A673 (cell line): ENCODE data around the gene DENND11. TPM values are rescaled to one million over a fixed set of nuclear protein-coding genes. Genes with fewer than 3 reads are reported as not detected.

ENCODE experiments used
- BruUV-seq: library from RNA; stranded (reverse); fragments of 400-500 nt; replicated peaks from 2 replicates; lab custom pipeline; 2021; lab: Mats Ljungman, UMichigan
- CTCF ChIA-PET: fragments of 300-600 bp; sonication (Branson Sonifier 250); formaldehyde crosslinking; loops from one replicate; lab custom pipeline; 2022; ENCODE audit warnings: antibody characterized with exemption; lab: Charles Lee
- POLR2A ChIA-PET: fragments of 300-600 bp; sonication (Branson Sonifier 250); formaldehyde crosslinking; loops from one replicate; lab custom pipeline; 2022; ENCODE audit warnings: antibody characterized with exemption; ENCODE audit not compliant: low non-redundant PET; lab: Charles Lee
- DNase-seq: peaks from one replicate; pipeline ENCODE4 v3.0.0-alpha.2; 2015; ENCODE audit warnings: low spot score
- H3K27ac ChIP-seq: fragments of 200-600 bp; sonication (generic); 2 replicates; pipeline ENCODE4 v1.5.1; 2016; ENCODE audit warnings: mixed run types, low read depth, mild to moderate bottlenecking, mixed read lengths, antibody characterized with exemption, low read length; ENCODE audit not compliant: poor library complexity, severe bottlenecking
- H3K27me3 ChIP-seq: fragments of 200-600 bp; sonication (generic); replicated peaks from 2 replicates; pipeline ENCODE4 v1.6.1; 2017; ENCODE audit warnings: mixed run types, low read depth, mild to moderate bottlenecking, mixed read lengths, antibody characterized with exemption, low read length; ENCODE audit not compliant: insufficient read depth, poor library complexity
- H3K36me3 ChIP-seq: fragments of 200-600 bp; sonication (generic); 2 replicates; pipeline ENCODE4 v1.6.1; 2016; ENCODE audit warnings: mixed run types, mild to moderate bottlenecking, mixed read lengths, antibody characterized with exemption, low read length; ENCODE audit not compliant: insufficient read depth, poor library complexity, severe bottlenecking
- H3K4me1 ChIP-seq: fragments of 200-600 bp; sonication (generic); 2 replicates; pipeline ENCODE4 v1.6.1; 2017; ENCODE audit warnings: mixed run types, mild to moderate bottlenecking, mixed read lengths, antibody characterized with exemption, low read length; ENCODE audit not compliant: insufficient read depth, poor library complexity, severe bottlenecking
- H3K4me3 ChIP-seq: fragments of 200-600 bp; sonication (generic); 2 replicates; pipeline ENCODE4 v1.5.1; 2016; ENCODE audit warnings: low read depth, mixed run types, mild to moderate bottlenecking, mixed read lengths, low read length; ENCODE audit not compliant: poor library complexity, severe bottlenecking
- H3K9me3 ChIP-seq: fragments of 200-600 bp; sonication (generic); 2 replicates; pipeline ENCODE4 v1.6.1; 2016; ENCODE audit warnings: mixed run types, low read depth, mild to moderate bottlenecking, mixed read lengths, antibody characterized with exemption, low read length; ENCODE audit not compliant: poor library complexity, severe bottlenecking
- EZH2 ChIP-seq: fragments of 200-600 bp; sonication (generic); IDR thresholded peaks from 2 replicates; pipeline ENCODE4 v1.6.1; 2017; ENCODE audit warnings: borderline replicate concordance, low read depth, mild to moderate bottlenecking, mixed read lengths, antibody characterized with exemption, low read length; ENCODE audit not compliant: poor library complexity, severe bottlenecking
- intact Hi-C: fragments of 100-400 bp; cut with micrococcal nuclease; formaldehyde crosslinking; loops from one replicate; pipeline ENCODE4 v1.10.0; 2022; ENCODE audit not compliant: unreplicated experiment
- total RNA-seq: library from RNA; stranded (reverse); gene quantifications from 2 replicates; pipeline ENCODE4 v1.2.3, GENCODE V29; 2021
- TF ChIP-seq, protein P1 (sequence below): fragments of 300-800, 200-600 bp; sonication (generic); conservative IDR thresholded peaks from 2 replicates; pipeline ENCODE4 v1.5.1; 2017; ENCODE audit warnings: low read depth, mild to moderate bottlenecking, antibody characterized with exemption, low read length, moderate library complexity, mixed read lengths

DENND11 gene
- total RNA-seq, 1 experiment from 2014 or later = 11.9 TPM

DNA sequence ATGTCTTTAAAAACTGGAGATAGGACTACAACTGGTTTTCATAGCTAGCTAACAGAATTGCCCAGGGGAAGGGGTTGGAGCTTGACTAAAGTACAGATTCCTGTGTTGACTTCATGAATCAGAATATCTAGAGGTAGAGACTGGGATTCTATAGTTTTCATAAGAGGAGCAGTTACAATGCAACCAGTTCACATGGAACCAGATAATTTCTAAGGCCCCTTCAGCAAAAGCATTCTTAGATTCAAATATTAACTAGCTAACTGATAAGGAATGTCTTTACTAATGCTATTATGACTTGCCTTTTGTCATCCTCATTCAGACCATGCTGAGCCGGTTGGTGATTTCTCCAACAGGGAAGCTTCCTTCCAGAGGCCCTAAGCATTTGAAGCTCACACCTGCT lies 11.9 kb upstream of the DENND11 start:
- DNase-seq = no peak
- H3K27ac ChIP-seq = no peak overlapping the region
- no peaks in the 10 kb centered on the region for H3K4me1 ChIP-seq
- H3K9me3 ChIP-seq = no peaks in the 10 kb centered on the region
- H3K4me3 ChIP-seq = no peak overlapping the region
- BruUV-seq = no TSS peak
- H3K36me3 ChIP-seq = no peaks in the 10 kb centered on the region
- intact Hi-C loops = no loop called here
- TF ChIP-seq, protein P1, sequence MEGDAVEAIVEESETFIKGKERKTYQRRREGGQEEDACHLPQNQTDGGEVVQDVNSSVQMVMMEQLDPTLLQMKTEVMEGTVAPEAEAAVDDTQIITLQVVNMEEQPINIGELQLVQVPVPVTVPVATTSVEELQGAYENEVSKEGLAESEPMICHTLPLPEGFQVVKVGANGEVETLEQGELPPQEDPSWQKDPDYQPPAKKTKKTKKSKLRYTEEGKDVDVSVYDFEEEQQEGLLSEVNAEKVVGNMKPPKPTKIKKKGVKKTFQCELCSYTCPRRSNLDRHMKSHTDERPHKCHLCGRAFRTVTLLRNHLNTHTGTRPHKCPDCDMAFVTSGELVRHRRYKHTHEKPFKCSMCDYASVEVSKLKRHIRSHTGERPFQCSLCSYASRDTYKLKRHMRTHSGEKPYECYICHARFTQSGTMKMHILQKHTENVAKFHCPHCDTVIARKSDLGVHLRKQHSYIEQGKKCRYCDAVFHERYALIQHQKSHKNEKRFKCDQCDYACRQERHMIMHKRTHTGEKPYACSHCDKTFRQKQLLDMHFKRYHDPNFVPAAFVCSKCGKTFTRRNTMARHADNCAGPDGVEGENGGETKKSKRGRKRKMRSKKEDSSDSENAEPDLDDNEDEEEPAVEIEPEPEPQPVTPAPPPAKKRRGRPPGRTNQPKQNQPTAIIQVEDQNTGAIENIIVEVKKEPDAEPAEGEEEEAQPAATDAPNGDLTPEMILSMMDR = no peak
- no peak for TF ChIP-seq EZH2
- ChIA-PET POLR2A (no interaction called here), CTCF (no interaction called here)
- H3K27me3 ChIP-seq = peaks cover 20% of the 10 kb centered on the region

DNA sequence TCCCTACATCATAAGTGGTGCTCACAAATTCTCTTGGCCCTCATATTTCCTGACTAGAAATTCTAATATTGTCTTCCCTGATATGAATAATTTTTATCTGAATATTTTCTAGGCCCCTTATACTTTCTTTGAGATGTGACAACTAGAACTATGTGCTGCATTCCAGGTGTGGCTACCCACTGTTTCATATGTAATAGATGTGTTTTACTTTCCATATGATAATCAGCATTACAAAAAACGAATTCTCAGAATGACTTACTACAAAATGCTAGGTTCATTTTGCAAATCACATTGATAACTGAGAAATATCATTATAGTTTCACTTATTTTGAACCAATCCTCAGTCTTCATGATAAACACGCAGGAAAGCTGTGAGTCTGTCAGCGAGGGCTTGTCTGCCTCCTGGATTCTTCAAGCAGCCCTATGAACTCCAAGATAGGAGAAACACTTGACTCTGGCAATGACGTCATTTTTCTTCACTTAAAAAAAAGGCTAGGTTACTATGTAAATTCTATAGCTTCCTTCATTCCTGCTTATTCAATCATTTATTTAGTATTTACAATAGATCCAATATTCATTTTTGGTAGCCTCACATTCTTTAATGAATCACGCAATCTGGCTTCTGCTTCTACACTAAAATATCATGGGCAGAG lies 10.8 kb upstream of the DENND11 start:
- H3K4me3 ChIP-seq = no peak overlapping the region
- ChIA-PET POLR2A (no interaction called here), CTCF (no interaction called here)
- H3K4me1 ChIP-seq = no peaks in the 10 kb centered on the region
- intact Hi-C loops = no loop called here
- DNase-seq = no peak
- TF ChIP-seq, protein P1 = no peak
- TF ChIP-seq EZH2 = no peak
- H3K9me3 ChIP-seq = no peaks in the 10 kb centered on the region
- BruUV-seq = no TSS peak
- H3K36me3 ChIP-seq = no peaks in the 10 kb centered on the region
- peaks cover 20% of the 10 kb centered on the region for H3K27me3 ChIP-seq
- H3K27ac ChIP-seq = no peak overlapping the region

DNA sequence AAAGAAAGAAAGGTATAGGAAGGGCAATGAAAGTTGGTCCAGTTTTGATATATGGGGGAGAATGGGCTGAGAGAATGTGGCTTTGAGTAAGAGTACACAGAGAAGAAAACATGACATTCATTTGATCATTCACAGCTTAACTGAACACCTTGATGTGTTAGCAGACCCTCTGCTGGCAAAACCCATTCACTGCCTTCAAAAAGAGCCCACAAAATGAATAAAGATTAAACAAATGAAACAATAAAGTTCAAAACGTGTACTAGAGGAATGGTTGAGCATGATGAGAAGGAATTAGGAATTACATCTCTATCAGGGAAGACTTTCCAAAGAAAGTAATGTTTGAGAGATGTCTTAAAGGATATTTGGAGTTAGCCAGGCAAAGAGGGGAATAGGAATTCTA lies 8.3 kb upstream of the DENND11 start:
- DNase-seq = no peak
- Histone ChIP-seq H3K4me3 (no peak overlapping the region), H3K4me1 (no peaks in the 10 kb centered on the region), H3K27me3 (peaks cover 3% of the 10 kb centered on the region), H3K9me3 (no peaks in the 10 kb centered on the region), H3K36me3 (no peaks in the 10 kb centered on the region), H3K27ac (no peak overlapping the region)
- no TSS peak for BruUV-seq
- ChIA-PET POLR2A (no interaction called here), CTCF (no interaction called here)
- intact Hi-C loops = no loop called here
- TF ChIP-seq, protein P1 = no peak
- no peak for TF ChIP-seq EZH2
